ENCODE measurements around the gene RAP1A.
"Not testable (repeated sequence)": the region's sequence is repeated elsewhere in the genome, so short reads cannot be mapped to it uniquely, and the experiment has no call there.

The RAP1A gene

GRCh38 chr1:111598544-111598943, 21.0 kb upstream of the RAP1A start:
- DNase-seq (ENCODE audit: low spot score) = no peak

- DNase-seq (ENCODE audit: low spot score) = no peak
Observed at GRCh38 chr1:111599781-111600693, 19.6 kb upstream of the RAP1A start.

GRCh38 chr1:111600886-111601386, 18.7 kb upstream of the RAP1A start:
- no peak for DNase-seq (ENCODE audit: low spot score)

- DNase-seq (ENCODE audit: low spot score) = no peak
Observed at GRCh38 chr1:111602302-111602701, 17.3 kb upstream of the RAP1A start.

- DNase-seq (ENCODE audit: low spot score) = no peak
Observed at GRCh38 chr1:111602974-111603373, 16.6 kb upstream of the RAP1A start.

- no peak for DNase-seq (ENCODE audit: low spot score)
Observed at GRCh38 chr1:111603979-111604378, 15.6 kb upstream of the RAP1A start.

- no peak for DNase-seq (ENCODE audit: low spot score)
Observed at GRCh38 chr1:111604931-111605330, 14.7 kb upstream of the RAP1A start.

GRCh38 chr1:111605576-111605975, 14.0 kb upstream of the RAP1A start:
- no peak for DNase-seq (ENCODE audit: low spot score)

GRCh38 chr1:111606457-111607215, 13.0 kb upstream of the RAP1A start:
- DNase-seq (ENCODE audit: low spot score) = not testable (repeated sequence)

- not testable (repeated sequence) for DNase-seq (ENCODE audit: low spot score)
Observed at GRCh38 chr1:111608528-111608927, 11.1 kb upstream of the RAP1A start.

GRCh38 chr1:111611986-111612385, 7.6 kb upstream of the RAP1A start:
- no peak for DNase-seq (ENCODE audit: low spot score)

GRCh38 chr1:111615870-111616715, 3.5 kb upstream of the RAP1A start:
- DNase-seq (ENCODE audit: low spot score) = no peak

GRCh38 chr1:111618081-111618480, 1.5 kb upstream of the RAP1A start:
- DNase-seq (ENCODE audit: low spot score) = no peak

- peak; percentile 30 for DNase-seq (ENCODE audit: low spot score)
Observed at GRCh38 chr1:111618961-111619634, 491 bp upstream of the RAP1A start.

GRCh38 chr1:111620441-111620971, 917 bp downstream of the RAP1A start:
- DNase-seq (ENCODE audit: low spot score) = no peak

- no peak for DNase-seq (ENCODE audit: low spot score)
Observed at GRCh38 chr1:111621050-111621449, 1.5 kb downstream of the RAP1A start.

- no peak for DNase-seq (ENCODE audit: low spot score)
Observed at GRCh38 chr1:111622166-111622565, 2.6 kb downstream of the RAP1A start.

- DNase-seq (ENCODE audit: low spot score) = no peak
Observed at GRCh38 chr1:111624382-111624781, 4.8 kb downstream of the RAP1A start.

GRCh38 chr1:111625276-111625675, 5.7 kb downstream of the RAP1A start:
- no peak for DNase-seq (ENCODE audit: low spot score)

- DNase-seq (ENCODE audit: low spot score) = no peak
Observed at GRCh38 chr1:111628153-111628552, 8.6 kb downstream of the RAP1A start.

Measured in HuH-7.5 (cell line).